Stimulated activated naive CD8-positive, alpha-beta T cell treated with anti-CD3 and anti-CD28 coated beads, Interleukin-15, Interleukin-2, amounts not matched to agents 100 ng/mL and 50 ng/mL, for 24 hours (primary cell): ENCODE results near the gene DENND2D.

Experiments
- H3K27ac Mint-ChIP-seq: one replicate; pipeline ENCODE4 v1.8.0; 2021; ENCODE audit warnings: mild to moderate bottlenecking, mixed read lengths
- H3K27me3 Mint-ChIP-seq: one replicate; pipeline ENCODE4 v1.8.0; 2021; ENCODE audit warnings: mixed read lengths
- H3K36me3 Mint-ChIP-seq: one replicate; pipeline ENCODE4 v1.8.0; 2021; ENCODE audit warnings: low read depth, mixed read lengths
- H3K4me1 Mint-ChIP-seq: one replicate; pipeline ENCODE4 v1.8.0; 2021; ENCODE audit warnings: low read depth, mixed read lengths
- H3K4me3 Mint-ChIP-seq: one replicate; pipeline ENCODE4 v1.8.0; 2021; ENCODE audit warnings: mild to moderate bottlenecking, mixed read lengths
- H3K9me3 Mint-ChIP-seq: one replicate; pipeline ENCODE4 v1.8.0; 2021; ENCODE audit warnings: mixed read lengths

The DENND2D gene

GRCh38 chr1:111183308-111184069, 17.0 kb downstream of the DENND2D start:
- peaks cover 86% of the 10 kb centered on the region for H3K36me3 Mint-ChIP-seq

GRCh38 chr1:111182052-111182451, 18.4 kb downstream of the DENND2D start:
- Mint-ChIP-seq H3K4me1 (peaks cover 47% of the 10 kb centered on the region), H3K9me3 (no peaks in the 10 kb centered on the region), H3K36me3 (peaks cover 84% of the 10 kb centered on the region), H3K4me3 (no peak overlapping the region), H3K27me3 (no peaks in the 10 kb centered on the region), H3K27ac (no peak overlapping the region)

More at GRCh38 chr1:111183308-111184069, 17.0 kb downstream of the DENND2D start:
- Mint-ChIP-seq H3K27ac (peak overlapping the region; percentile 59), H3K4me1 (peaks cover 56% of the 10 kb centered on the region), H3K4me3 (no peak overlapping the region), H3K27me3 (no peaks in the 10 kb centered on the region), H3K9me3 (no peaks in the 10 kb centered on the region)

- Mint-ChIP-seq H3K36me3 (peaks cover 84% of the 10 kb centered on the region), H3K27ac (peak overlapping the region; percentile 16), H3K27me3 (no peaks in the 10 kb centered on the region), H3K4me3 (no peak overlapping the region), H3K9me3 (no peaks in the 10 kb centered on the region), H3K4me1 (peaks cover 32% of the 10 kb centered on the region)
Measured at GRCh38 chr1:111179968-111180533, 20.4 kb downstream of the DENND2D start.

- peaks cover 29% of the 10 kb centered on the region for H3K4me1 Mint-ChIP-seq
- H3K36me3 Mint-ChIP-seq = peaks cover 75% of the 10 kb centered on the region
- no peaks in the 10 kb centered on the region for H3K27me3 Mint-ChIP-seq
- H3K27ac Mint-ChIP-seq = no peak overlapping the region
- H3K4me3 Mint-ChIP-seq = no peak overlapping the region
- no peaks in the 10 kb centered on the region for H3K9me3 Mint-ChIP-seq
Measured at GRCh38 chr1:111176678-111177077, 23.8 kb downstream of the DENND2D start.

- H3K36me3 Mint-ChIP-seq = peaks cover 73% of the 10 kb centered on the region
- no peaks in the 10 kb centered on the region for H3K27me3 Mint-ChIP-seq
- no peaks in the 10 kb centered on the region for H3K9me3 Mint-ChIP-seq
- no peak overlapping the region for H3K27ac Mint-ChIP-seq
- peaks cover 28% of the 10 kb centered on the region for H3K4me1 Mint-ChIP-seq
- no peak overlapping the region for H3K4me3 Mint-ChIP-seq
Measured at GRCh38 chr1:111175349-111175748, 25.1 kb downstream of the DENND2D start.

- Mint-ChIP-seq H3K36me3 (peaks cover 72% of the 10 kb centered on the region), H3K9me3 (no peaks in the 10 kb centered on the region), H3K27me3 (no peaks in the 10 kb centered on the region), H3K4me3 (no peak overlapping the region), H3K27ac (no peak overlapping the region), H3K4me1 (peaks cover 28% of the 10 kb centered on the region)
Measured at GRCh38 chr1:111174070-111174469, 26.4 kb downstream of the DENND2D start.

- peaks cover 73% of the 10 kb centered on the region for H3K36me3 Mint-ChIP-seq
- H3K9me3 Mint-ChIP-seq = no peaks in the 10 kb centered on the region
- H3K27me3 Mint-ChIP-seq = no peaks in the 10 kb centered on the region
- H3K4me1 Mint-ChIP-seq = peaks cover 24% of the 10 kb centered on the region
- no peak overlapping the region for H3K4me3 Mint-ChIP-seq
- H3K27ac Mint-ChIP-seq = no peak overlapping the region
Measured at GRCh38 chr1:111172463-111172862, 28.0 kb downstream of the DENND2D start.

- Mint-ChIP-seq H3K27me3 (no peaks in the 10 kb centered on the region), H3K36me3 (peaks cover 50% of the 10 kb centered on the region), H3K27ac (no peak overlapping the region), H3K9me3 (no peaks in the 10 kb centered on the region), H3K4me3 (no peak overlapping the region), H3K4me1 (peaks cover 3% of the 10 kb centered on the region)
Measured at GRCh38 chr1:111164151-111164550, 36.3 kb downstream of the DENND2D start.

- Mint-ChIP-seq H3K4me1 (peaks cover 3% of the 10 kb centered on the region), H3K9me3 (no peaks in the 10 kb centered on the region), H3K4me3 (no peak overlapping the region), H3K27me3 (no peaks in the 10 kb centered on the region), H3K36me3 (peaks cover 48% of the 10 kb centered on the region), H3K27ac (no peak overlapping the region)
Measured at GRCh38 chr1:111163363-111163762, 37.1 kb downstream of the DENND2D start.

GRCh38 chr1:111162488-111162880, 38.0 kb downstream of the DENND2D start:
- Mint-ChIP-seq H3K4me3 (no peak overlapping the region), H3K4me1 (peaks cover 3% of the 10 kb centered on the region), H3K27me3 (no peaks in the 10 kb centered on the region), H3K27ac (no peak overlapping the region), H3K36me3 (peaks cover 43% of the 10 kb centered on the region), H3K9me3 (no peaks in the 10 kb centered on the region)

- Mint-ChIP-seq H3K27ac (no peak overlapping the region), H3K4me3 (no peak overlapping the region), H3K36me3 (peaks cover 43% of the 10 kb centered on the region), H3K4me1 (peaks cover 3% of the 10 kb centered on the region), H3K9me3 (no peaks in the 10 kb centered on the region), H3K27me3 (no peaks in the 10 kb centered on the region)
Measured at GRCh38 chr1:111161843-111162487, 38.5 kb downstream of the DENND2D start.

- Mint-ChIP-seq H3K27me3 (no peaks in the 10 kb centered on the region), H3K27ac (no peak overlapping the region), H3K36me3 (peaks cover 75% of the 10 kb centered on the region), H3K9me3 (no peaks in the 10 kb centered on the region), H3K4me3 (no peak overlapping the region), H3K4me1 (peaks cover 29% of the 10 kb centered on the region)
Measured at GRCh38 chr1:111157431-111157830, 43.0 kb downstream of the DENND2D start.

- Mint-ChIP-seq H3K27me3 (no peaks in the 10 kb centered on the region), H3K9me3 (no peaks in the 10 kb centered on the region), H3K4me3 (no peak overlapping the region), H3K36me3 (peaks cover 77% of the 10 kb centered on the region), H3K27ac (peak overlapping the region; percentile 10), H3K4me1 (peaks cover 54% of the 10 kb centered on the region)
Measured at GRCh38 chr1:111154021-111154999, 46.1 kb downstream of the DENND2D start.

- Mint-ChIP-seq H3K4me3 (no peak overlapping the region), H3K4me1 (peaks cover 75% of the 10 kb centered on the region), H3K9me3 (no peaks in the 10 kb centered on the region), H3K36me3 (peaks cover 92% of the 10 kb centered on the region), H3K27me3 (no peaks in the 10 kb centered on the region), H3K27ac (no peak overlapping the region)
Measured at GRCh38 chr1:111151838-111152237, 48.6 kb downstream of the DENND2D start.
